Fibroblast of mammary gland (primary cell): Measurements from ENCODE around the gene SPATS2.
A peak's percentile ranks its signal among the peaks of the same experiment; 100 is the strongest.
"Not testable (repeated sequence)": the region's sequence is repeated elsewhere in the genome, so short reads cannot be mapped to it uniquely, and the experiment has no call there.

ENCODE experiments used
- DNase-seq: peaks from one replicate; pipeline ENCODE4 v3.0.0-alpha.2; 2010; ENCODE audit warnings: low read depth
- H3K4me3 ChIP-seq: 2 replicates; pipeline ENCODE4 v1.5.1; 2011; ENCODE audit warnings: low read depth, mild to moderate bottlenecking, low read length, moderate library complexity; ENCODE audit not compliant: control insufficient read depth
- TF ChIP-seq, protein P1 (sequence below): conservative IDR thresholded peaks from 2 replicates; pipeline ENCODE4 v1.5.1; 2011; ENCODE audit warnings: low read depth, low read length, inconsistent platforms; ENCODE audit not compliant: control insufficient read depth, insufficient read depth

SPATS2 gene

DNA sequence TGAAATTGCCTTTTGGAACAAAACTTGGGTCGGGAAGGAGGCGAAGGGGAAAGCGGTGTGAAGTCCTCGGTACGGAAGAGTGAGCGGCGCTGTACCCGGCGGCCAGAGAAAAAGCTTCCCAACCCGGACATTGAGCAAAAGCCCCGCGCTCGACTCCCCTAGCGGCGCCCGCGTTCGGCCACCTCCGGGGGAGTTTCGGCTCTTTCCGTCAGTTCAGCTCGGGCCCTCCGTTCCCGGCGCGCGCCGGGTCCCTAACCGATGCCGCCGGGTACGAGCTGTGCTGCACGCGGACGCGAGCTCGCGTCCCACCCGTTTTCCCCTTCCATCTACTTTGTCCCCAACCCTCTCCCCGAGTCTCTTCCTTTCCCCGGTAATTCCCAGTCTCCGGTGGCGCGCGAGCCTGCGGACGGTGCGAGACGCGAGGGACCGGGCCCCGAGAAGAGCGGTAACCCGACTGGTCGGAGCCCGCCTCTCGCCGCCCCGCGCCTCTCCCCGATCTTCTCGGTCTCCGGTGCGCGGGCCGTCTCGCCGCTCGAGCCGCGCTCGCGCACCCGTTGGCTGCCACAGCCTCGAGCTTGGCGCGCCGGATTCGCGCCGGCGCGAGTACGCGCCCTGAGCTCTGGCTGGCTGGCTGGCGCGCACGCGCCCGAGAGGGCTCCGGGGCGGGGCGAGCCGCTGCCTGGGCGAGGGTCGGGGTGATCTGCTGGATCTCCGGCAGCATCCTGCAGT is 446 bp upstream of the SPATS2 start:
- TF ChIP-seq, protein P1, sequence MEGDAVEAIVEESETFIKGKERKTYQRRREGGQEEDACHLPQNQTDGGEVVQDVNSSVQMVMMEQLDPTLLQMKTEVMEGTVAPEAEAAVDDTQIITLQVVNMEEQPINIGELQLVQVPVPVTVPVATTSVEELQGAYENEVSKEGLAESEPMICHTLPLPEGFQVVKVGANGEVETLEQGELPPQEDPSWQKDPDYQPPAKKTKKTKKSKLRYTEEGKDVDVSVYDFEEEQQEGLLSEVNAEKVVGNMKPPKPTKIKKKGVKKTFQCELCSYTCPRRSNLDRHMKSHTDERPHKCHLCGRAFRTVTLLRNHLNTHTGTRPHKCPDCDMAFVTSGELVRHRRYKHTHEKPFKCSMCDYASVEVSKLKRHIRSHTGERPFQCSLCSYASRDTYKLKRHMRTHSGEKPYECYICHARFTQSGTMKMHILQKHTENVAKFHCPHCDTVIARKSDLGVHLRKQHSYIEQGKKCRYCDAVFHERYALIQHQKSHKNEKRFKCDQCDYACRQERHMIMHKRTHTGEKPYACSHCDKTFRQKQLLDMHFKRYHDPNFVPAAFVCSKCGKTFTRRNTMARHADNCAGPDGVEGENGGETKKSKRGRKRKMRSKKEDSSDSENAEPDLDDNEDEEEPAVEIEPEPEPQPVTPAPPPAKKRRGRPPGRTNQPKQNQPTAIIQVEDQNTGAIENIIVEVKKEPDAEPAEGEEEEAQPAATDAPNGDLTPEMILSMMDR = peak; percentile 4
- DNase-seq = peak; percentile 90
- peak overlapping the region; percentile 69 for H3K4me3 ChIP-seq

DNA sequence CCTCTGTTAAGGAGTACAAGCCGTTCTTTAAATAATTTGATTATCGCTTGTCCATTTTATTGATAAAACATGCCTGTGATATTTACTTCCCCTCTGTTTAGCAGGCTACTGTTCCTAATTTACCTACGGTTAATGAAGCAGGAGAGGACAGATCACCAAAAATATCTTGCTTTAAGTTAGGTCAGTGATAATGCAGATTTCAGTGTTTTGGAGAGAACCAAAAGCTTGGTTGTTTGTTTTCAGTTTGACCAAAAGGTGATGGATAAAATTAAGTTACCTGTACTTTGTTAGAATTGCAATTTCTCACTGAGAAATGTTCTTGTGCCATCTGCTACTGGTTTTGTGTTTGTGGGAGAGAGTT is 958 bp downstream of the SPATS2 start:
- peak overlapping the region; percentile 69 for H3K4me3 ChIP-seq
- TF ChIP-seq, protein P1 = no peak
- DNase-seq = no peak

DNA sequence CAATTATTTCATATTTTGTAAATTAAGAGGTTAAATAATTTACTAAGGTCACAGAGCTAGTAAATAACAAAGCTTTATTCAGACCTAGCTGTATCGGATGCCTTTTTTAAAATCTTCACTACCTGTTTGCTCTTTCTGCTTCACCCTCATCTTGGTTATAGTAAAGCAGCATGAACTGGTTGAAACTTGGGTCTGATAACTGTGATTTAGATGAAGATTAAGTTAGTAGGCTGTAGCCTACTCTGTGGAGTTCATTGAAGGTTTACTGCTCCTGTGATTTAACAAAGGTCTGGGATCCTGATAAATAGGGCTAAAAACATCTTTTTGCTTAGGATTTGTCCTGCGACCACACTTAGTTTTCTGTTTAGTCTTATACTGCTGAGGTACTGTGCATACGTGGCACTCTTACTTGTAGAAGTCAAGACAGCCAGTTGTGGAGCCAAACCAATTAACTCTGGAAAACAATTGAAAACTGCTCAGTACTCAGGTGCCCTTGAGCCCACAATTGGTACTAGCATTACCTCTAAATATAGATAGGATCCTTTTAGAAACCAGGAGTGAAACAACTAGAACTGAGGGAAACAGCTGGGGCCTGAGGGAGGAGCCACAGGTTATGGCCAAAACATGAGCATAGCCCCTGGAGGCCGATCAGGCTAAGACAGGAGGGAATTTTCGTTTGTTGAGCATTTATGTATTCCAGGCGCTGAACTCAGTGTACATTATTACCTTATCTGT is 2.3 kb downstream of the SPATS2 start:
- TF ChIP-seq, protein P1 = peak; percentile 53
- DNase-seq = peak; percentile 59
- no peak overlapping the region for H3K4me3 ChIP-seq

DNA sequence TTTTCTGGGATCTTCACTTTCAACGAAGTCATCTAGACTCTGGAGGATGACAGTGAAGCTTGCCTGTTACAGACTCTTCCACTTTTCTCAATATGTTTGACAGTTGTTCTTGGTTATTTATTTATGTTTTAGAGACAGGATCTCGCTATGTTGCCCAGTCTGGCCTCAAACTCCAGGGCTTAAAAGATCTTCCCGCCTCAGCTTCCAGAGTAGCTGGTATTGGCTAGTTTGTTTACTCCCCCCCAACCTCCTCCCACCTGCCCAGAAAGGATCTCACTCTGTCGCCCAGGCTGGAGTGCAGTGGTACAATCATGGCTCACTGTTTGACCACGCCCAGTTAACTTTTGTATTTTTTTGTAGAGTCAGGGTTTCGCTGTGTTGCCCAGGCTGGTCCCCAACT is 3.3 kb downstream of the SPATS2 start:
- H3K4me3 ChIP-seq = no peak overlapping the region
- TF ChIP-seq, protein P1 = no peak
- DNase-seq = no peak

DNA sequence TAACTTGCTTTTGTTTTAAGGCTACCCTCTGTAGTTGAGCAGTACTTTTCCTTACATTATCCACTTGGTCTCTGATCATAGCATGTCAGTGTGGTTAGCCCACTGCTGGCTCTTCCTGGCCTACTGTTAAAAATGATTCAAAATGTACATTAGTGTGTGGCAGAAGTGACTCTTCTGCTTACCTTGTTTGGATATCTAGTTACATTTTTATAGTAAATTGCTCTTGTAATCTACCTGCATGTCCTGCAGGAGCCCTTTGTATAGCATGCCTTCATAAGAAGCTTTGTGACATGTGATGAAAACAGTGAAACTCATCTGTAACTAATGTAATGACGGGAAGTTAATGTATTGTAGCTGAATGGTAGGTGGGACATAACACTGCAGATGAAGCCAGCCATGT is 8.1 kb downstream of the SPATS2 start:
- H3K4me3 ChIP-seq = no peak overlapping the region
- DNase-seq = no peak
- TF ChIP-seq, protein P1 = no peak

DNA sequence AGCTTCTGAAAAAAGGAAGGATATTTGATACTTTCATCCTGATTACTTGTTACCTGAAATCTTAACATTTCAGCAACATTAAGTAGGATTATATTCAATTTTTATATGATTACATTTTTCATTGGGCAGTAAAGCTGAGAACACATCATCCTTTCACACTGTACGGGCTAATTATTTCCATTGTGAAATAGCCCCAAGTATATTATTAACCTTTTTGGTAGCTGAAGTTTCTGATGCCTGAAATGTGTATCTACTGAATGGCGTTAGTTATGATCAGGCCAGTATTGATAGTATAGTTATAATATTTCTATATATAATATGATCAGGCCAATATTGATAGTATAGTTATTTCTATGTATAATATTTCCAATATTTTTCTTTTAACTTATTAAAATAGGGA is 10.1 kb downstream of the SPATS2 start:
- DNase-seq = no peak
- TF ChIP-seq, protein P1 = no peak
- H3K4me3 ChIP-seq = no peak overlapping the region

DNA sequence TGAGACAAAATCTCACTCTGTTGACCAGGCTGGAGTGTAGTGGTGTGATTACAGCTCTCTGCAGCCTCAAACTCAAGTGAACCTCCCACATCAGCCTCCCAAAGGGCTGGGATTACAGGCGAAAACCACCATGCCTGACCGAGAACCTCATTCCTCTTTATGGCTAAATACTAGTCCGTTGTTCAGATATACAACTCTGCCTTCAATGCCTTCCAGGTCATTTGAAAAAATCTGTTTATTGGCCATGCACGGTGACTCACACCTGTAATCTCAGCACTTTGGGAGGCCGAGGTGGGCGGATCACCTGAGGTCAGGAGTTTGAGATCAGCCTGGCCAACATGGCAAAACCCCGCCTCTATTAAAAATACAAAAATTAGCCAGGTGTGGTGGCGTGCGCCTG is 12.9 kb downstream of the SPATS2 start:
- H3K4me3 ChIP-seq, DNase-seq: not testable (repeated sequence)
